Measurements from ENCODE around the gene FAM151B. TPM values are rescaled to one million over a fixed set of nuclear protein-coding genes. Genes with fewer than 3 reads are reported as not detected.
A peak's percentile ranks its signal among the peaks of the same experiment; 100 is the strongest.

The FAM151B gene
- total RNA-seq, 1 donor from 2014 or later: 0.43 TPM

DNA sequence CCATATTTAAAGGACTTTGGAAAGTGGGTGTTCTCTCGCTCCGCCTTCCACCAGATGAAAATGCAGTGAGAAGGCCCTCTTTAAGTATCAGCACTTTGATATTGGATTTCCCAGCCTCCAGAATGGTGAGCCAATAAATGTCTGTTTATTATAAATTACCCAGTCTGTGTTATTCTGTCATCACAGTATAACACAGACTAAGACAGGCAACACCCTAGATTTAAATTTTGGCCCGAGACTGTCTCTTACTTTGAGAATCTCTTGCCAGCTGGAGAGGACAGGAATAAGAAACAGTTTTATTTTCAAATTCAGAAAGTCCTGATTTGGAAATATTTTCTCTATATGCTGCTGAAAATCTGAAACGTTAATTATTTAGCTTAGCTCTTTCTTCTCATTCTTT, 21.5 kb downstream of the FAM151B start:
- Mint-ChIP-seq H3K4me3 (ENCODE audit: low read depth) (no peak overlapping the region), H3K27ac (no peak overlapping the region), H3K9me3 (no peaks in the 10 kb centered on the region), H3K4me1 (ENCODE audit: low read depth) (no peaks in the 10 kb centered on the region), H3K36me3 (ENCODE audit: low read depth) (no peaks in the 10 kb centered on the region), H3K27me3 (ENCODE audit: low read depth) (no peaks in the 10 kb centered on the region)
- no peak for DNase-seq (ENCODE audit: low spot score)
- intact Hi-C loops (cut with micrococcal nuclease): no loop called here

DNA sequence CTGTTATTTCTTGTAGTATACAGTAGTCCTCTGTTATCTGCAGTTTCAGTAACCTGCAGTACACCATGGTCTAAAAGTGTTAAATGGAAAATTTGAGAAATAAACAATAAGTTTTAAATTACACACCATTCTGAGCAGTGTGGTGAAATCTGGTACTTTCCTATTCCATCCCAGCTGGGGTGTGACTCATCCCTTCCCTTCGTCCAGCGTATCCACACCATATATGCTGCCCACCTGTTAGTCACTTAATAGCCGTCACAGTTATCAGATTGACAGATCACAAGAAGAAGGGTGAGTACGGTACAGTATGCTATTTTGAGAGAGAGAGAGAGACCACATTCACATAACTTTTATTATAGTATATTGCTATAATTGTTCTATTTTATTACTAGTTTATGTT, 28.9 kb downstream of the FAM151B start:
- no peaks in the 10 kb centered on the region for H3K36me3 Mint-ChIP-seq (ENCODE audit: low read depth)
- no peaks in the 10 kb centered on the region for H3K9me3 Mint-ChIP-seq
- intact Hi-C loops (cut with micrococcal nuclease): no loop called here
- no peak for DNase-seq (ENCODE audit: low spot score)
- H3K27ac Mint-ChIP-seq: no peak overlapping the region
- no peaks in the 10 kb centered on the region for H3K27me3 Mint-ChIP-seq (ENCODE audit: low read depth)
- H3K4me1 Mint-ChIP-seq (ENCODE audit: low read depth): peaks cover 5% of the 10 kb centered on the region
- H3K4me3 Mint-ChIP-seq (ENCODE audit: low read depth): no peak overlapping the region

DNA sequence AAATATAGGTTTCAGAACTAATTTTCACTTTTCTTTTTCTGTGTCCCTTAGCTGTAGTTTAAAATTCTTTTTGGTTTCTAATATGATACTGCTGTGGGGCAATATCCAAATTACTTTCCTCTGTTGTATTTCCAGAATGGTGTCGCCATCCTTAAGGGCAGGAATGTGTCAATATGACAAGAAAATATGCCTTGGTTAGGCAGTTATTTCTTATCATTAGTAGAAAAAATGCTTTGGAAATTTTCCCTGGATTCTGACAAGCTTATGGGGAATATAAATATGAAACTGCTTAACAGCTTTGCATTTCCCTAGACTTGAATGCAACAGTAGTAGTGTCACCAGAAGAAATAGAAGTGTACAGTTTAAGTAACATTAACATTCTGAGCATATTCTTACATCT, 52.8 kb downstream of the FAM151B start:
- Mint-ChIP-seq H3K36me3 (ENCODE audit: low read depth) (no peaks in the 10 kb centered on the region), H3K4me3 (ENCODE audit: low read depth) (no peak overlapping the region), H3K4me1 (ENCODE audit: low read depth) (peaks cover 16% of the 10 kb centered on the region), H3K27me3 (ENCODE audit: low read depth) (peaks cover 3% of the 10 kb centered on the region), H3K27ac (no peak overlapping the region), H3K9me3 (peaks cover 5% of the 10 kb centered on the region)
- intact Hi-C loops (cut with micrococcal nuclease): no loop called here
- no peak for DNase-seq (ENCODE audit: low spot score)

DNA sequence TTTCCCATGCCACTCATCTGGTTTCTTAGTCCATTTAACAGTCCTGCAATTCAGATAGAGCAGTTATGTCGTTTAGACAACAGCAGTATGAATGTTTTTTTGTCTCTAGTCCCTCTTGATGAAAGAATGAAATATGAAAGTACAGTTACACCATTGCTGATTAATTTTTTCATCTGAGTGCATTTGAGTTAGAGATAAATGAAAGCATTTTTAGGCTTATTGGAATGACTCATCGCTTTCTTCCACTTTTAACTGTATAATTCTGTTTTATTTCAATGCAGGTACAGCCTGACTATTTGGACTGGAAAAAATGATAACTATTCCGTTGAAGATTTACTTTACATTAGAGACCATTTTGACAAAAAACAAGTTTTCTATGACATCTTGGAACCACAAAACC, 53.5 kb downstream of the FAM151B start:
- H3K9me3 Mint-ChIP-seq: peaks cover 5% of the 10 kb centered on the region
- no peak for DNase-seq (ENCODE audit: low spot score)
- intact Hi-C loops (cut with micrococcal nuclease): no loop called here
- H3K4me1 Mint-ChIP-seq (ENCODE audit: low read depth): peaks cover 16% of the 10 kb centered on the region
- no peak overlapping the region for H3K4me3 Mint-ChIP-seq (ENCODE audit: low read depth)
- no peaks in the 10 kb centered on the region for H3K36me3 Mint-ChIP-seq (ENCODE audit: low read depth)
- peaks cover 2% of the 10 kb centered on the region for H3K27me3 Mint-ChIP-seq (ENCODE audit: low read depth)
- H3K27ac Mint-ChIP-seq: no peak overlapping the region

DNA sequence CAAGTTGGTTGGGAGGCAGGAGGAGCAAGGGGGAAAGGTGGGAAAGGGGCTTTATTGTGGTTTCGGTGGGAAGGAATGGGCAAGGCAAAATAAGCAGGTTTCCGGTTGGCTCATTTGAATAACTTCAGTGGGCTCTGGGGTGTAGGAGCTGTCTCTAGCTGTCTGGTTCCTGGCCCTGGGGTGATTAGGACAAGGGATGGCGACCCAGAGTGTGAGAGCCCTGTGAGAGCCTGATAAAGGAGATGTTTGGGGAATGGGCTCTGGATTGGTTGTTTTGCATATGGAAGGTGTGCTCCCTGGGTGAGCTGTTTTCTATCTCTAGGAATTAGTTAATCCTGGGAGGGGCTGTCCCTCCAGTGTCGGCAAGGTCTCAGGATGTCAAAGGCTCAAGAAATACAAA, 66.7 kb downstream of the FAM151B start:
- Mint-ChIP-seq H3K4me1 (ENCODE audit: low read depth) (no peaks in the 10 kb centered on the region), H3K27me3 (ENCODE audit: low read depth) (peaks cover 31% of the 10 kb centered on the region), H3K27ac (no peak overlapping the region), H3K9me3 (no peaks in the 10 kb centered on the region), H3K4me3 (ENCODE audit: low read depth) (no peak overlapping the region), H3K36me3 (ENCODE audit: low read depth) (no peaks in the 10 kb centered on the region)
- no peak for DNase-seq (ENCODE audit: low spot score)
- intact Hi-C loops (cut with micrococcal nuclease): no loop called here

DNA sequence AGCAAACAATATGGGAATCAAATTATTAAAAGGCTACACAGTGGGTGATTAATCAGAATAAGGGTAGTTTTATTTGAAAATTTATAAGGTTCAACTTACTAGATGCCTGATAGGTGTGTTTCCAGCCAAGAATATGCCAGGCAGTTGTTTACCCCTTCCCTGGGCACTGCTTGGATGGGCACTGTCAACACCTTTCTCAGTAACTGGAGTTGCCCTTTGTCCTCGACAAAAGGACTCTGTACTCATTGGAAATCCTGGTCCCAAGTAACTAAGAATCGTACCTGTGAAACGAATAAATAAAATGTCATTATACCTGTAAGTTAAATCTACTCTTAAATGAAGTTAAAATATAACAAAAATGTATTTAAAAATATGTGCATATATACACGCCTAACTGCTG, 67.2 kb downstream of the FAM151B start:
- no peaks in the 10 kb centered on the region for H3K4me1 Mint-ChIP-seq (ENCODE audit: low read depth)
- H3K9me3 Mint-ChIP-seq: no peaks in the 10 kb centered on the region
- H3K4me3 Mint-ChIP-seq (ENCODE audit: low read depth): no peak overlapping the region
- H3K27ac Mint-ChIP-seq: no peak overlapping the region
- intact Hi-C loops (cut with micrococcal nuclease): no loop called here
- no peaks in the 10 kb centered on the region for H3K36me3 Mint-ChIP-seq (ENCODE audit: low read depth)
- no peak for DNase-seq (ENCODE audit: low spot score)
- peaks cover 27% of the 10 kb centered on the region for H3K27me3 Mint-ChIP-seq (ENCODE audit: low read depth)

DNA sequence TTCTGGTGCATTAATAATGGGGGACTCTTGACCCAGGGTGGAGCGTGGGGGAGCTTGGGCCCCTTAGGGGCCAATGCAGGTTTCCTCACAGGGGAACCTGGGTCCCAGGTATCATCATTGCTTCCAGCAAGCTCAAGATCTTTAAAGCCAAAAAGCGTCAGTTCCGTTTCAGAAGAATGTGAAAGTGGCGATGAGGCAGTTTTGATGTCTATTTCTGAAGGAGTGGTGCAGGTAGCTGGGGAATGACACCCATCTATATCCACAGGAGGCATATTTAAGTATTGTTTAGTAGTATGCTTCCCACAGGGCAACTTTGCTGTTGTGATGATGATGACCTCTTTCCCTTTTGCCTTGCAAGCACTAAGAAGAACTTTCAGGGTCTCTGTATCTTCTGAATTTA, 71.3 kb downstream of the FAM151B start:
- intact Hi-C loops (cut with micrococcal nuclease): no loop called here
- Mint-ChIP-seq H3K36me3 (ENCODE audit: low read depth) (no peaks in the 10 kb centered on the region), H3K4me1 (ENCODE audit: low read depth) (no peaks in the 10 kb centered on the region), H3K27me3 (ENCODE audit: low read depth) (peaks cover 43% of the 10 kb centered on the region), H3K27ac (no peak overlapping the region), H3K9me3 (no peaks in the 10 kb centered on the region), H3K4me3 (ENCODE audit: low read depth) (no peak overlapping the region)
- no peak for DNase-seq (ENCODE audit: low spot score)

DNA sequence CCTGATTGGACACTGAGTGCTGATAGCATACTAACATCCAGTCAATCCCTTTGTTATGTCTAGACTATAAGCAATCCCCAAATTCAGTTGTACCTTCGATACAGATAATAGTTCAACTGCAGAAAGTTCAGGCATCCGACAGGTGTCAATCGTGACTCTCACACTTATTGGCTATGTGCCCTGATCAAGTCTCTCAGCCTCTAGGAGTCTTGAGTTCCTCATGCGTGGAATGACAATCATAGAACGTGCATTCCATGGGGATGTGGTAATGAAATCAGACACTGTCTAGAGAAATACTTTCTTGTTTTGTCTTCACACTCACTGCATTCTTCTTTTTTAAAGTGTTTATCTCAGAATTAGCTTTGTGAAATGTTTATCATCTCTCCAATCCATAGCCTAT, 77.4 kb downstream of the FAM151B start:
- H3K27me3 Mint-ChIP-seq (ENCODE audit: low read depth): peaks cover 49% of the 10 kb centered on the region
- H3K4me3 Mint-ChIP-seq (ENCODE audit: low read depth): no peak overlapping the region
- no peaks in the 10 kb centered on the region for H3K36me3 Mint-ChIP-seq (ENCODE audit: low read depth)
- no peak overlapping the region for H3K27ac Mint-ChIP-seq
- H3K9me3 Mint-ChIP-seq: no peaks in the 10 kb centered on the region
- no peaks in the 10 kb centered on the region for H3K4me1 Mint-ChIP-seq (ENCODE audit: low read depth)
- no peak for DNase-seq (ENCODE audit: low spot score)
- intact Hi-C loops (cut with micrococcal nuclease): no loop called here

DNA sequence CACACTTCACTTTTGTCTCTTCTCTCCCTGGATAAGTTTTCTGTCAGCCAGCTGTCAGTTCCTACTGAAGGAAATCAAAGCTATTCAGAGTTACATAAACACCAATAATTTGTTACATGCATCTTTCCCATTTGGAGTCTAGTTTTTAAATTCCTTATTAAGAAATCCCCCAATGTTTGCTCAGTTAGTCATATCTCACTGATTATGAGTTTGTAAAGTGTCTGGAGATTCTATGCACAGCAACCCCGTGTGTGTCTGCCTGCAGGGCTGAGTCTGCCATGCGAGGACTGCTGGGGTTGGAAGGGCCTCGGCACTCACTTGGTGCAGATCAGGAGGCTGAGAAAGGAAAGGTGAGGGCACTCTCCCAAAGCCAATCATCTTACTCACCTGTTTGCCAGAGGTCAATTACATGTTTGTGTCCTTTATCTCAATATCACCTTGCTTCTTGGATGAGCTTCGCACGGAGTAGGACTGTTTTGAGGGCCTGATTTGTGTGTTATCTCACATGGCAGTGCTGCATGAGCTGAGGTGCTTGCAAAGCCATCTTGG, 78.9 kb downstream of the FAM151B start:
- no peaks in the 10 kb centered on the region for H3K4me1 Mint-ChIP-seq (ENCODE audit: low read depth)
- no peak overlapping the region for H3K4me3 Mint-ChIP-seq (ENCODE audit: low read depth)
- H3K9me3 Mint-ChIP-seq: no peaks in the 10 kb centered on the region
- H3K27ac Mint-ChIP-seq: no peak overlapping the region
- DNase-seq (ENCODE audit: low spot score): no peak
- intact Hi-C loops (cut with micrococcal nuclease): no loop called here
- peaks cover 51% of the 10 kb centered on the region for H3K27me3 Mint-ChIP-seq (ENCODE audit: low read depth)
- H3K36me3 Mint-ChIP-seq (ENCODE audit: low read depth): no peaks in the 10 kb centered on the region

DNA sequence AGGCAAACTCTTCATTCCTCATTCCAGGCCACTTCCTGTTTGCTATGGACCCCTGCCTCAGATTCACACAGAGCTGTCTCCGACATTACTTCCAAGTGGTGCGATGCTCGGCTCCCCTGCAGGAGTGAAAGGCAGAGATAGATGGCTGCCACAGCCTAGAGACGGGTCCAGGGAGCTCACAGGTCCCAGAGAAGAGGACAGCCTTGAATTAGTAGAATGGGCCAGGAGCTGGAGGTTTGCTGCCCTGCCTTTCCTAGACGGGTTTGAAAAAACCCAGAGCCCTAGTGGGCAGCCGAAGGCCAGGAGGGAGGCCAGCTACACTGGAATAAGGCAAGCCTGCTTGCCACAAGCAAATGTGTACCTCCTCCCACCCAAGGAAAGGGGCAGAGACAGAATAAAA, 80.4 kb downstream of the FAM151B start:
- H3K4me1 Mint-ChIP-seq (ENCODE audit: low read depth): no peaks in the 10 kb centered on the region
- H3K9me3 Mint-ChIP-seq: no peaks in the 10 kb centered on the region
- intact Hi-C loops (cut with micrococcal nuclease): no loop called here
- H3K4me3 Mint-ChIP-seq (ENCODE audit: low read depth): no peak overlapping the region
- H3K27me3 Mint-ChIP-seq (ENCODE audit: low read depth): peaks cover 58% of the 10 kb centered on the region
- H3K27ac Mint-ChIP-seq: no peak overlapping the region
- no peaks in the 10 kb centered on the region for H3K36me3 Mint-ChIP-seq (ENCODE audit: low read depth)
- DNase-seq (ENCODE audit: low spot score): no peak

DNA sequence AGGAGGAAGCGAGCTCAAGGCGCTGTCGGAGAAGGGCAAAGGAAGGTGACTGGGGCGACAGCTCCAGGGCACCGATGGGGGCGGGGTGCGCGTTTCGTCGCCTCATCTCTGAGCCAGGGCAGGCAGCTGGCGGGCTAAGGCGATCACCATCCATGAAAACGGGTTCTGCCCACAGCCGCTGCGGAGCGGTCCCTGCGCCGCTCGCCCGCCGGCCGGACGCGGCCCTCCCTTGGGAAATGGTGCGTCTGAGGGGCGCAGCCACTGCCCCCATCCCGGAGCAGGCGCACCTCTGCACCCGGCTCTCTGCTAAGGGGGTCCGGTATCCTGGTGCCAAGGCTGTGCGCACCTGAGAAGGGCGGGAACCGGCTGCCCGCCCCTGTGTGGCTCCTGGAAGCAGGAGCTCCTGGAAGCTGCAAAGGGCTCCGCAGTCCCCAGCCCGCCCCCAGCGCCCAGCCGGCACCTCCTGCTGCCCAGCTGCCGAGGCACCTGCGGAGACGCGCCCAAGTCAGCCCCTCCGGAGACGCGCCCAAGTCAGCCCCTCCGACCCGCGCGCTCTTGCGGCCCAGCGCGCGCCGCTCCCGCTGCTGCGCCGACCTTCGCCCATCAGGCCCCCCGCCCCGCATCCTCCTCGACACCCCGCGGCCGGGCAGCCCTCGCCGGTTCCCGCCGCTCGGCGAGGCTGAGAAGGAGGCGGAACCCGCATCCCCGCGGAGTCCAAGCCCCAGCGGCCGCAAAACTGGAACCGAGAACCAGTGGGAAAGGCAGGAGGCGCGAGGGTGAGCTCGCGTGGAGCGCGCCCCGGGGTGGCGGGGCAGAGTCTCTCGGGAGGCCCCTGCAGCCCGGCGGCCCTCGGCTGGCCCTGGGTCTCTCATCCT, 81.4 kb downstream of the FAM151B start:
- no peak overlapping the region for H3K27ac Mint-ChIP-seq
- peaks cover 57% of the 10 kb centered on the region for H3K27me3 Mint-ChIP-seq (ENCODE audit: low read depth)
- no peaks in the 10 kb centered on the region for H3K9me3 Mint-ChIP-seq
- DNase-seq (ENCODE audit: low spot score): no peak
- H3K36me3 Mint-ChIP-seq (ENCODE audit: low read depth): no peaks in the 10 kb centered on the region
- no peaks in the 10 kb centered on the region for H3K4me1 Mint-ChIP-seq (ENCODE audit: low read depth)
- no peak overlapping the region for H3K4me3 Mint-ChIP-seq (ENCODE audit: low read depth)
- intact Hi-C loops (cut with micrococcal nuclease): no loop called here

DNA sequence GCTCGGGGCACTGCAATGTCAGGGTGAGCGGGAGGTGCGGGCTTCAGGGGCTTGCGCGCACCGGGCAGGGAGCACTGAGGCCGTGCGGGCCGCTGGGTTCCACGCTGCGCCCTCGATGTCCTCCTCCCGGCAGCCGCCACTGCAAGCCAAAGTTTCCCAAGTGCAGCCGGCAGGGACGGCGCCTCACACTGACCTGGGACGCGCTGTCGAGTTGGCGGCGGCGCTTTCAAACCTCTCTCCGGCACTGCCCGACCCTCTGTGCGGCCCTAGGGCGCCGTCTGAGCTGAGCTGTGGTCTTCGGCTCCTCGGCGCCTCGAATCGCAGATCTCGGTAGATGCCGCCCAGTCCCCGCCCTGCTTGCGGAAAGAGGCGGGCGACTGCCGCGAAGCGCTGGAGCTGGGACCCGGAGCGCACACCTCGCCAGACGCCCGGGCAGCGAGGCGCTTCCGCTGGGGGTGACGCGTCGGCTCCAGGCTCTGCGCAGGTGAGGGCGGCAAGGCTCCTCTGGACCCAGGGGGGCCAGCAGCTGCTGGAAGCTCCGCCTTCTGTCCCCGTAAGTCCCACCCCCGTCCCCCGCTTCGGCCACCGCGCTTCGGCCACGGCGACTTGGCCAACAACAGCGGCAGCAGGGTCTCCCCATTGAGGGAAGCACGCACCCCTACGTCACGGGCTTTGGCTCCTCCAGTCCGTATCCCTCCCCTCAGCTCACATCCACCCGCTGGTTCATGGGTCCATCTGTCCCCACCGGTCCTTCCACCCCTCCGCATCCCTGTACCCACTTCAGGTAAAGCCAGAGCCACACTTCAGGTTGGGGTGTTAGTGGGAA, 82.3 kb downstream of the FAM151B start, which contains the start of gene ANKRD34B:
Gene ANKRD34B (minus strand): TSS at position 320 of the 826 bp plus-strand sequence. CDS start 10,261 bp downstream, outside the sequence.
- H3K27ac Mint-ChIP-seq: no peak within 1 kb of the TSS
- peak within 1 kb of the TSS; percentile 67 for H3K4me3 Mint-ChIP-seq (ENCODE audit: low read depth)
- H3K36me3 Mint-ChIP-seq (ENCODE audit: low read depth): no peaks in the 10 kb centered on the region
- no peaks in the 10 kb centered on the region for H3K4me1 Mint-ChIP-seq (ENCODE audit: low read depth)
- H3K9me3 Mint-ChIP-seq: no peaks in the 10 kb centered on the region
- peaks cover 60% of the 10 kb centered on the region for H3K27me3 Mint-ChIP-seq (ENCODE audit: low read depth)
- DNase-seq (ENCODE audit: low spot score): peak; percentile 39
- intact Hi-C loops (cut with micrococcal nuclease): no loop called here

DNA sequence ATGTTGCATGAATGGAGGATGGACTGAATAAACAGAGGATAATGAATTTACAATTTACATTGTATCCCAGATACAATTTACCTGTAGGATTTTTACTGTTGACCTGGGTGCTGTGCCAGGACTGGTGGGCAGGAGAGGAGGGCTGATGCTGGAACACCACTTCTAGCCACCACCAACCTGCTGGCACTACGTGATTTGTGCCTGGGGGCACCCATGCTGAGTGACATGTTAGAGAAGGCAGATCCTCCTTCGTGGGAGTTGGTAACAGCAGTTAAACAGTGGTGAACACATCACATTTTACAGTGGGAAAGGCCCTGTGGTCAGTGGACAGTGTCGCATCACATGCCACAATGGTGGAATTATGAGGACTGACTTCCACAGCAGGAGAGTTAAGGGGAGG, 85.2 kb downstream of the FAM151B start:
- Mint-ChIP-seq H3K27me3 (ENCODE audit: low read depth) (peaks cover 61% of the 10 kb centered on the region), H3K4me3 (ENCODE audit: low read depth) (no peak overlapping the region), H3K9me3 (no peaks in the 10 kb centered on the region), H3K4me1 (ENCODE audit: low read depth) (peaks cover 3% of the 10 kb centered on the region), H3K36me3 (ENCODE audit: low read depth) (no peaks in the 10 kb centered on the region), H3K27ac (no peak overlapping the region)
- intact Hi-C loops (cut with micrococcal nuclease): no loop called here
- no peak for DNase-seq (ENCODE audit: low spot score)

All from activated T-helper 2 cell treated with anti-CD3 and anti-CD28 coated beads, Interferon-gamma antibody, Interleukin-2, Interleukin-4, amounts not matched to agents 10 μg/mL and 5 μg/mL and 100 μg/mL, durations not matched to agents 14 hours and 24 hours and 36 hours (primary cell).